AG04450 (cell line): ENCODE data around the gene WDR7. TPM values are rescaled to one million over a fixed set of nuclear protein-coding genes. Genes with fewer than 3 reads are reported as not detected.

Source experiments
- CTCF ChIA-PET: fragments of 300-600, 350-600 bp; formaldehyde crosslinking; extraction: SDS; loops from one replicate; lab custom pipeline; 2022; ENCODE audit warnings: antibody characterized with exemption, inconsistent platforms; lab: Charles Lee
- POLR2A ChIA-PET: fragments of 350-600 bp; formaldehyde crosslinking; extraction: SDS; loops from one replicate; lab custom pipeline; 2021; ENCODE audit warnings: antibody characterized with exemption, inconsistent platforms; lab: Yijun Ruan, JAX
- DNase-seq: peaks from one replicate; pipeline ENCODE4 v3.0.0-alpha.2; 2011; ENCODE audit warnings: low read depth, low spot score
- H3K27ac ChIP-seq: one replicate; pipeline ENCODE4 v1.5.1; 2012; ENCODE audit warnings: low read depth, low read length, control low read depth
- H3K27me3 ChIP-seq: one replicate; pipeline ENCODE4 v1.6.0; 2012; ENCODE audit warnings: low read length; ENCODE audit not compliant: control insufficient read depth, insufficient read depth
- H3K4me3 ChIP-seq: 2 replicates; pipeline ENCODE4 v1.5.1; 2011; ENCODE audit warnings: mild to moderate bottlenecking, low read depth, low read length, control low read depth
- H3K9me3 ChIP-seq: 2 replicates; pipeline ENCODE4 v1.5.1; 2012; ENCODE audit warnings: low read length; ENCODE audit not compliant: control insufficient read depth, insufficient read depth
- CTCF ChIP-seq: IDR thresholded peaks from 2 replicates; pipeline ENCODE4 v1.5.1; 2011; ENCODE audit warnings: low read depth, low read length, control low read depth, inconsistent platforms
- polyA plus RNA-seq: library from polyadenylated mRNA; depleted of rRNA; stranded (reverse); fragments of >200 nt; gene quantifications from 2 replicates; pipeline ENCODE4 v1.2.3, GENCODE V29; 2011

Gene WDR7
- polyA plus RNA-seq, 1 experiment = 8.1 TPM

- no peak for TF ChIP-seq CTCF
- CTCF ChIA-PET = no interaction called here
- DNase-seq = no peak
- POLR2A ChIA-PET = no interaction called here
- Histone ChIP-seq H3K27me3 (no peaks in the 10 kb centered on the region), H3K9me3 (no peaks in the 10 kb centered on the region), H3K27ac (no peak overlapping the region), H3K4me3 (no peak overlapping the region)
Observed at GRCh38 chr18:57054891-57055290, 403.7 kb downstream of the WDR7 start.

- Histone ChIP-seq H3K9me3 (no peaks in the 10 kb centered on the region), H3K4me3 (no peak overlapping the region), H3K27ac (no peak overlapping the region), H3K27me3 (peaks cover 3% of the 10 kb centered on the region)
- ChIA-PET POLR2A (no interaction called here), CTCF (no interaction called here)
- no peak for TF ChIP-seq CTCF
- no peak for DNase-seq
Observed at GRCh38 chr18:57057890-57058289, 406.7 kb downstream of the WDR7 start.

- peaks cover 3% of the 10 kb centered on the region for H3K27me3 ChIP-seq
- no peak for TF ChIP-seq CTCF
- POLR2A ChIA-PET = no interaction called here
- H3K27ac ChIP-seq = no peak overlapping the region
- DNase-seq = no peak
- no peak overlapping the region for H3K4me3 ChIP-seq
- CTCF ChIA-PET = no interaction called here
- H3K9me3 ChIP-seq = no peaks in the 10 kb centered on the region
Observed at GRCh38 chr18:57058734-57059133, 407.6 kb downstream of the WDR7 start.

GRCh38 chr18:57059366-57059765, 408.2 kb downstream of the WDR7 start:
- no peak overlapping the region for H3K4me3 ChIP-seq
- no peak overlapping the region for H3K27ac ChIP-seq
- no peak for DNase-seq
- peaks cover 3% of the 10 kb centered on the region for H3K27me3 ChIP-seq
- ChIA-PET POLR2A (no interaction called here), CTCF (no interaction called here)
- no peak for TF ChIP-seq CTCF
- H3K9me3 ChIP-seq = no peaks in the 10 kb centered on the region

GRCh38 chr18:57060814-57061213, 409.7 kb downstream of the WDR7 start:
- POLR2A ChIA-PET = no interaction called here
- no peak for DNase-seq
- Histone ChIP-seq H3K4me3 (no peak overlapping the region), H3K27ac (no peak overlapping the region), H3K9me3 (no peaks in the 10 kb centered on the region), H3K27me3 (peaks cover 3% of the 10 kb centered on the region)
- no peak for TF ChIP-seq CTCF
- CTCF ChIA-PET = interaction anchor here (1.2 kb wide), 1 partner anchor 57 kb away, joined by 3 read pairs; no protein-coding TSS in a partner anchor
